Keratinocyte (primary cell): ENCODE measurements around the gene IQGAP3. TPM values are rescaled to one million over a fixed set of nuclear protein-coding genes. Genes with fewer than 3 reads are reported as not detected.

Source experiments
- DNase-seq: peaks from one replicate; pipeline ENCODE4 v3.0.0-alpha.2; 2011; ENCODE audit warnings: low read depth, missing footprints, low spot score
- FAIRE-seq: peaks from 2 replicates; lab custom pipeline; 2011; peaks lifted over from hg19 to GRCh38; lab: Jason Lieb, UNC
- H2AFZ ChIP-seq: 2 replicates; pipeline ENCODE4 v1.6.0; 2012; ENCODE audit warnings: low read length, control low read depth, inconsistent platforms; ENCODE audit not compliant: control insufficient read depth
- H3K27ac ChIP-seq: 2 replicates; pipeline ENCODE4 v1.5.1; 2011; ENCODE audit warnings: low read length; ENCODE audit not compliant: control insufficient read depth, insufficient read depth
- H3K27me3 ChIP-seq: 3 replicates; pipeline ENCODE4 v1.6.0; 2011; ENCODE audit warnings: low read length; ENCODE audit not compliant: control insufficient read depth, insufficient read depth; ENCODE audit errors: extremely low read depth
- H3K36me3 ChIP-seq, 2 experiments: 2 replicates in 1 of 2; 3 replicates in 1 of 2; pipeline ENCODE4 v1.5.1; 2011; ENCODE audit warnings: low read length in 2 of 2, mild to moderate bottlenecking in 1 of 2; ENCODE audit not compliant: control insufficient read depth in 2 of 2, insufficient read depth in 2 of 2; ENCODE audit errors: extremely low read depth in 1 of 2
- H3K4me1 ChIP-seq: 3 replicates; pipeline ENCODE4 v1.5.1; 2011; ENCODE audit warnings: low read length; ENCODE audit not compliant: control insufficient read depth, insufficient read depth; ENCODE audit errors: extremely low read depth
- H3K4me2 ChIP-seq: 3 replicates; pipeline ENCODE4 v1.6.0; 2011; ENCODE audit warnings: low read depth, low read length; ENCODE audit not compliant: control insufficient read depth, insufficient read depth; ENCODE audit errors: extremely low read depth
- H3K4me3 ChIP-seq, 3 experiments: fragments of 200-600 bp in 1 of 3; sonication (generic) in 1 of 3; 2 replicates in 2 of 3; 3 replicates in 1 of 3; pipeline ENCODE4 v1.5.1; 2011 to 2016; ENCODE audit warnings: low read length in 3 of 3, mild to moderate bottlenecking in 3 of 3, control low read depth in 2 of 3, inconsistent platforms in 1 of 3, low read depth in 1 of 3, mixed read lengths in 1 of 3, mixed run types in 1 of 3, moderate library complexity in 1 of 3; ENCODE audit not compliant: control insufficient read depth in 2 of 3, insufficient read depth in 2 of 3; ENCODE audit errors: extremely low read depth in 1 of 3
- H3K79me2 ChIP-seq: 2 replicates; pipeline ENCODE4 v1.6.0; 2012; ENCODE audit warnings: low read length; ENCODE audit not compliant: control insufficient read depth, insufficient read depth
- H3K9ac ChIP-seq: 3 replicates; pipeline ENCODE4 v1.6.0; 2011; ENCODE audit warnings: low read length; ENCODE audit not compliant: control insufficient read depth, insufficient read depth; ENCODE audit errors: extremely low read depth
- H3K9me1 ChIP-seq: 3 replicates; pipeline ENCODE4 v1.6.0; 2011; ENCODE audit warnings: low read length; ENCODE audit not compliant: control insufficient read depth, insufficient read depth; ENCODE audit errors: extremely low read depth
- H3K9me3 ChIP-seq: 2 replicates; pipeline ENCODE4 v1.5.1; 2012; ENCODE audit warnings: low read depth, low read length; ENCODE audit not compliant: control insufficient read depth
- H4K20me1 ChIP-seq: 3 replicates; pipeline ENCODE4 v1.6.0; 2011; ENCODE audit warnings: low read length; ENCODE audit not compliant: control insufficient read depth, insufficient read depth; ENCODE audit errors: extremely low read depth
- CTCF ChIP-seq, 3 experiments: IDR thresholded peaks in 1 of 3; conservative IDR thresholded peaks in 1 of 3; optimal IDR thresholded peaks in 1 of 3; 2 replicates in 2 of 3; 3 replicates in 1 of 3; pipeline versions ENCODE3 to v1.5.1; 2011; ENCODE audit warnings: low read length in 3 of 3, mild to moderate bottlenecking in 3 of 3, moderate library complexity in 2 of 3, control low read depth in 1 of 3, inconsistent platforms in 1 of 3; ENCODE audit not compliant: insufficient read depth in 2 of 3; ENCODE audit errors: extremely low read depth in 1 of 3
- EZH2 ChIP-seq: IDR thresholded peaks from one replicate; pipeline ENCODE4 v1.6.1; 2012; ENCODE audit warnings: inconsistent platforms, mild to moderate bottlenecking, low read length, moderate library complexity
- dilution Hi-C: fragments of 300-500 bp; cut with MboI; formaldehyde crosslinking; loops from one replicate; pipeline ENCODE4 v1.7.0; 2020; ENCODE audit warnings: low sequenced_read_pairs; ENCODE audit not compliant: extremely low pct_ligation_motif_present
- polyA plus RNA-seq, 5 experiments: library from polyadenylated mRNA; depleted of rRNA in 3 of 5; stranded (reverse) in 3 of 5; stranded (forward) in 1 of 5; unstranded in 1 of 5; fragments of >200 nt; gene quantifications; 1 replicate in 1 of 5; 2 replicates in 3 of 5; 3 replicates in 1 of 5; pipeline versions ENCODE4 v1.2.1 to v1.2.3, GENCODE V29; 2011 to 2012; ENCODE audit warnings: missing spikeins in 2 of 5, low read depth in 1 of 5, low replicate concordance in 1 of 5

The IQGAP3 gene
- polyA plus RNA-seq, 1 donor (not counting 4 experiments of a cell fraction or from before 2014, with no cell fraction given): 5.3 TPM

- no peak for TF ChIP-seq CTCF (optimal IDR thresholded peaks at IDR 0.05 in 1 of 3, IDR thresholded peaks at IDR 0.05 in 1 of 3, conservative IDR thresholded peaks at IDR 0.05 in 1 of 3; ENCODE audit: extremely low read depth in 1 of 3, insufficient read depth in 2 of 3, low read length in 3 of 3)
- TF ChIP-seq EZH2: no peak
- H2AFZ ChIP-seq: no peak overlapping the region
- no peaks in the 10 kb centered on the region for H4K20me1 ChIP-seq
- no peaks in the 10 kb centered on the region for H3K27me3 ChIP-seq
- no peaks in the 10 kb centered on the region for H3K9me1 ChIP-seq
- peaks cover 16% of the 10 kb centered on the region for H3K4me1 ChIP-seq
- H3K27ac ChIP-seq: no peak overlapping the region
- FAIRE-seq (no peak), DNase-seq (no peak)
- no peaks in the 10 kb centered on the region for H3K36me3 ChIP-seq
- no peaks in the 10 kb centered on the region for H3K9me3 ChIP-seq
- H3K4me2 ChIP-seq: no peak overlapping the region
- no peak overlapping the region for H3K9ac ChIP-seq
- dilution Hi-C loops: no loop called here
- no peak overlapping the region for H3K4me3 ChIP-seq
- H3K79me2 ChIP-seq: no peaks in the 10 kb centered on the region
Measured at GRCh38 chr1:156508955-156509234, 63.5 kb downstream of the IQGAP3 start.

- H3K79me2 ChIP-seq: no peaks in the 10 kb centered on the region
- no peak overlapping the region for H3K9ac ChIP-seq
- no peak overlapping the region for H2AFZ ChIP-seq
- H3K27me3 ChIP-seq: no peaks in the 10 kb centered on the region
- FAIRE-seq (no peak), DNase-seq (no peak)
- H3K9me3 ChIP-seq: no peaks in the 10 kb centered on the region
- no peaks in the 10 kb centered on the region for H4K20me1 ChIP-seq
- no peak overlapping the region for H3K4me3 ChIP-seq
- dilution Hi-C loops: no loop called here
- H3K9me1 ChIP-seq: no peaks in the 10 kb centered on the region
- H3K36me3 ChIP-seq: no peaks in the 10 kb centered on the region
- no peak for TF ChIP-seq CTCF (optimal IDR thresholded peaks at IDR 0.05 in 1 of 3, IDR thresholded peaks at IDR 0.05 in 1 of 3, conservative IDR thresholded peaks at IDR 0.05 in 1 of 3; ENCODE audit: extremely low read depth in 1 of 3, insufficient read depth in 2 of 3, low read length in 3 of 3)
- no peak for TF ChIP-seq EZH2
- peaks cover 21% of the 10 kb centered on the region for H3K4me1 ChIP-seq
- no peak overlapping the region for H3K27ac ChIP-seq
- no peak overlapping the region for H3K4me2 ChIP-seq
Measured at GRCh38 chr1:156508205-156508954, 64.0 kb downstream of the IQGAP3 start.
